GM19452 (cell line): Measurements from ENCODE around the gene TKT.
A peak's percentile ranks its signal among the peaks of the same experiment; 100 is the strongest.

Source experiments
- ATAC-seq: cut with Tn5 transposase; IDR thresholded peaks from one replicate; pipeline ENCODE4 v1.9.1; 2021; ENCODE audit not compliant: unreplicated experiment

Gene TKT

DNA sequence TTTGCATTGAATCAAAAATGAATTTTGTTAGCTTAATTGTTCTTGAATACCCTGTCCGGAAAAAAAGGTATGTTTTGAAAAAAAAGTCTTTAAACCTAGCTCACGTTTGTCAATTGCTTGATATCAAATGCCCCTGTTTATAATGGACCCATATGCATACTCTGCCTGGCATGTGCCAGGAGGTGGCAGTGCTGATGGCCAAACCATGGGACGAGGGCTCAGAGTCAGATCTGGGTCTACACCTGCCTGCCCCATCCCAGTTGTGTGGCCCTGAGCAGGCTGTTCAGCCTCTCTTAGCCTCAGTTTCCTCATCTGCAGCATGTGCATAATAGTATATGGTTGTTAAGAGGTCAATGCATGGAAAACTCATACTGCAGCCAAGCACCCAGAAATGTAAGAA is 56.0 kb downstream of the TKT start:
- no peak for ATAC-seq

GRCh38 chr3:53198996-53199395 is 56.8 kb downstream of the TKT start:
- ATAC-seq: no peak

- no peak for ATAC-seq
Observed at GRCh38 chr3:53198256-53198977, 57.4 kb downstream of the TKT start.

- no peak for ATAC-seq
Observed at GRCh38 chr3:53196575-53197407, 59.0 kb downstream of the TKT start.

DNA sequence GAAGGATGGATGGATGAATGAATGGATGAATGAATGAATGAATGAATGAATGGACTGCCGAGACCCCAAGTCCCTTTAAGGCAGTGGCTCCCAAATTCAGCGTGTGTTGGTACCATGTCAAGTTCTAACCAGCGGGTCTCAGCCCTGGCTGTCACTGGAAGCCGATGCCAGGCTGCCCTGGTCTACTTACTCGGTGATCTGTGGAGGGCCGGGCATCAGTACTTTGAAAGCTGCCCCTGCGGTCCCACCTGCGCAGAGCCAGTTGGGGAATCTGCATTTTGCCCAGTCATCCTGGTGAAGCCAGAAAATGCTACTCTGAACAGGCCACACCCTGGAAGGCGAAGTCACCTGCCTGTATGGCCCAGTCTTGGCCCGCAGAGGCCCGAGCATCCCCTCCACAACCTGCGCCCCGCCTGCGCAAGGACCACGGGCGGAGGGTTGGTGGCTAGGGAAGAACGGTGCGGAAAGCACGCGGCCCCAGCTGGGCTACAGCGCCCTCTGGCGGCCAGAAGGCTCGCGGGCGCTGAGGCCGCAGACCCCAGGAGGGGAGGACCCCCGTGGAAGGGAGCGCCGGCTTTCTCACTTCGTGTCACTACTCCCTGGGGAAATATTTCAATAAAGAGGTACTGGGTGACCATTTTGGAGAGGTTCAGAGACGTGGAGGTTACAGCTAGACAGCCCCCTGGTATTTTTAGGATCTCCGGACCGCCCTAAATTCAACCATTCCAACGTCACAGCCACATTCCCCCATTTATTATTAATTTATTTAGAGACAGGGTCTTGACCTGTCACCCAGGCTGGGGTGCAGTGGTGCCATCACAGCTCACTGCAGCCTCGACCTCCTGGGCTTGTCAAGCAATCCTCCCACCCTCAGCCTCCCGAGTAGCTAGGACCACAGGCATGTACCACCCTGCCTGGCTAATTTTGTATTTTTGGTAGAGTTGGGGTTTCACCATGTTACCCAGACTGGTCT is 59.9 kb downstream of the TKT start:
- no peak for ATAC-seq

DNA sequence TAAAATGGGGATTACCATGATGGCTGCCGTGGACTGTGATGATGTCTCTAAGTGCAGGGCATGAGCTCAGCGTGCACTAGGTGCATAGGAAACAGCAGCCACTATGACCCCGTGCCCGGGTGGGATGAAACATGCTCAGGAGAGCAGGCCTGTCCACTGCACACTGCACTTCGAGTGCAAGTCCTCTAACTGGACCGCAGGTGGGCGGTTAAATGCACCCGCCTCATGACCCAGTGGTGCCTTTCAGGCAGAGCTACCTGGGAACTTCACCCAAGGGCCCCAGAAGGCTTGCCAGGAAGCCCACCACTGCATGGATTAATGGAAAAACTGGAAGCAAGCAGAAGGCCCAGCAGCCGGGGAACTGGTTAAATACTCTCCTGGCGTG is 60.8 kb downstream of the TKT start:
- ATAC-seq: no peak

GRCh38 chr3:53194210-53195065 is 61.4 kb downstream of the TKT start:
- no peak for ATAC-seq

GRCh38 chr3:53193466-53194209 is 62.2 kb downstream of the TKT start:
- ATAC-seq: no peak

DNA sequence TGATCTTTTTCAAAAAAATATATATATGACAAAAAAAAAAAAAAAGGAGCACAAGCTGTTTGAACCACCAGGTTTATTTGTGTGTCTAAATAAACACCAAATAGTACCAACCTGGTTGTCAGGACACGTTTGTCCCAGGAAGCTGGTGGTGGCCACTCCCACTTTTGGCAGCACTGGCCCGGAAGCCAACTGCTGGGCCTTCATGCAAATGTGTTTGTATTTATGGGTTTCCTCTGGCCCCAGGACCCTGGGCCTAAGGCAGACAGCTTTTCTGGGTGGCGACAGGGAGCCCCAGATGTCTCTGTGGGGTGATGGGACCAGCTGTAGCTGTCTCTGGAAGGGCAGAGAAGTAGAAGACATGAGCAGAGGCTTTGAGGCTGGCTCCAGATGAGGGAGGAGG is 63.2 kb downstream of the TKT start:
- peak; percentile 54 for ATAC-seq

DNA sequence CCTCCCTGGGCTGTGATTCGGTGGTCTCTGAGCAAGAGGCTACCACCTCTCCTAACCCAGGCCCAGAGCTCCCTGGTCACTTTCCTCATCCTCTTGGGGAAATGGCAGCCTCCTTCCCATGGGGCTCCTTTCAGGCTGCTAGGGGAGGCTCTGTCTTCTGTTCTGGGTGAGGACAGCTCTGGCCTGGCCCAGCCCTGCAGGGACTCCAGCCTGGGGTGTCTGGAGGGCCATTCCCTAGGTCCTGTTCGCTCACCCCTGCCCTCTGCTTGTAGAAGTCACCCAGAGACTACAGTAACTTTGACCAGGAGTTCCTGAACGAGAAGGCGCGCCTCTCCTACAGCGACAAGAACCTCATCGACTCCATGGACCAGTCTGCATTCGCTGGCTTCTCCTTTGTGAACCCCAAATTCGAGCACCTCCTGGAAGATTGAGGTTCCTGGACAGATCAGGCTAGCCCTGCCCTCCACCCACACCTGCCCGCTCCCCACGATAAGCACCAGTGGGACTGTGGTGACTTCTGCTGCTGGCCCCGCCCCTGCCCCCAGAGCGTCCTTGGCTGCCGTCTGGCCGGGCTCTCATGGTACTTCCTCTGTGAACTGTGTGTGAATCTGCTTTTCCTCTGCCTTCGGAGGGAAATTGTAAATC is 63.9 kb downstream of the TKT start:
- no peak for ATAC-seq

GRCh38 chr3:53190659-53191058 is 65.2 kb downstream of the TKT start:
- ATAC-seq: no peak

GRCh38 chr3:53189276-53189675 is 66.5 kb downstream of the TKT start:
- ATAC-seq: no peak

DNA sequence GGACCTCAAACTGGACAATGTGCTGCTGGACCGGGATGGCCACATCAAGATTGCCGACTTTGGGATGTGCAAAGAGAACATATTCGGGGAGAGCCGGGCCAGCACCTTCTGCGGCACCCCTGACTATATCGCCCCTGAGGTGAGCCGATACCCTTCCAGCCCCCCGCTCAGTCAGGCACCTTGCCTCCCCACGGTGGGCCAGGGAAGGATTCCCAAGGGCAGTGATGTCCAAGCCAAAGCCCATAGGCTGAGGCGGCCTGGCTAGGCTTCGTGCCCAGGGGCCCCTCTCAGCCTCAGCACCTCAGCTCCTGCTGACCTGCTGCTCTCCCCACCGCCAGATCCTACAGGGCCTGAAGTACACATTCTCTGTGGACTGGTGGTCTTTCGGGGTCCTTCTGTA is 67.1 kb downstream of the TKT start:
- no peak for ATAC-seq

DNA sequence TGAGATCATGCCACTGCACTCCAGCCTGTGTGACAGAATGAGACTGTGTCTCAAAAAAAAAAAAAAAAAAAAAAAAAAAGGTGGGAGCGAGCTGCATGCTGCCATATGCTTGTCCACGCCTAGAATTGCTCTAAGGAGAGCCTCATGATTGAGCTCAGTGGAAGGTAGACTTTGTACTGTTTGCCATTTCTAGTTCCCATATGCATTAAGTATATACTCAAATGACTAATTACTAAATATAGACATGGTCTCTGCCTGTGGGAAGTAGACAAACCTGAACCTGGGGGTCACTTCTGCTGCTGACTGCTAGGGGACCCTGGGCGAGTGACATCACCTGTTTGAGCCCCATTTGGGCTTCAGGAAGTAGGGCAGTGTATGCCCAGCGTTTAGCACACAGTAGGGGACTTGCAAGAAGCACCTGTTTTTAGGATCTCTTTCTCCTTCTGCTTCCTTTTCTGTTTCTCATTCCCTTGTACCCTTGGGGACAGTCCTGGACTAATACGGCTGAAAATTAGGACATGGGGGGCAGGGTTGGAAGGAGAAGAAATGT is 67.6 kb downstream of the TKT start:
- no peak for ATAC-seq

GRCh38 chr3:53187430-53187829 is 68.4 kb downstream of the TKT start:
- no peak for ATAC-seq

- no peak for ATAC-seq
Observed at GRCh38 chr3:53186726-53187125, 69.1 kb downstream of the TKT start.

DNA sequence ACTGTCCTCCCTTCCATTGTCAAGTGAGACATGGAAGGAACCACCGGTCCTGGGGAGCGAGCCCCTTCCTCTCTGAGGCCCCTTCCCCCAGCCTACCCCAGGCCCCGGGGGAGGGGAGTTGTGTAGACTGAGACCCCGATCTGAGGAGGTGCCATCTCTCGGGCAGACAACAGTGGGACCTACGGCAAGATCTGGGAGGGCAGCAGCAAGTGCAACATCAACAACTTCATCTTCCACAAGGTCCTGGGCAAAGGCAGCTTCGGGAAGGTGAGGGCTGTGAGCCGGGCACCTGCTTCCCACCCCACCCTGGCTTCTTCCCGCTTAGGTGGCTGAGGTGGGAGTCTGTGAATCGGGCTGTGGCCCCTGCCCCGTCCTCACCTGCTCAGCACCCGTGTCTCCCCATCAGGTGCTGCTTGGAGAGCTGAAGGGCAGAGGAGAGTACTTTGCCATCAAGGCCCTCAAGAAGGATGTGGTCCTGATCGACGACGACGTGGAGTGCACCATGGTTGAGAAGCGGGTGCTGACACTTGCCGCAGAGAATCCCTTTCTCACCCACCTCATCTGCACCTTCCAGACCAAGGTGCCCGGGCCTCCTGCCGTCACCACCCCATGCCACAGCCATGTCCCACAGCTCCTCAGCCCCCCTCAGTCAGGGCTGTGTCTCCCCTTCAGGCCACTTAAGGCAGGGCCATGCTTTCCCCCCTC is 69.9 kb downstream of the TKT start:
- ATAC-seq: no peak

GRCh38 chr3:53184701-53185100 is 71.1 kb downstream of the TKT start:
- no peak for ATAC-seq
